ENCODE data around the gene SUFU. TPM values are rescaled to one million over a fixed set of nuclear protein-coding genes. Genes with fewer than 3 reads are reported as not detected.

The SUFU gene
- total and polyA plus RNA-seq, 2 of the 8 experiments (the other 6 are each of a cell fraction or from before 2014, with no cell fraction given): 7.0 to 10.8 TPM

- no peak overlapping the region for H4K8ac ChIP-seq (ENCODE audit: extremely low read depth, insufficient read depth, low read length)
- H2BK12ac ChIP-seq (ENCODE audit: low read depth, low read length): no peak overlapping the region
- CTCF ChIA-PET (ENCODE audit: partially characterized antibody): interaction anchor here (0.6 to 1.9 kb wide), 3 partner anchors 91 to 168 kb away, joined by 3 to 5 read pairs (median 3); no protein-coding TSS in a partner anchor
- no peak overlapping the region for H3K4ac ChIP-seq (replicated peaks; ENCODE audit: insufficient read length, low read depth, low read length)
- H3K9ac ChIP-seq (replicated peaks in 1 of 4; ENCODE audit: extremely low read depth in 1 of 4, low read depth in 3 of 4, low read length in 3 of 4): no peak overlapping the region
- no peak overlapping the region for H4K91ac ChIP-seq (replicated peaks; ENCODE audit: insufficient read length, low read length)
- 95% methylated on average over 2 of the region's 2 CpGs; no CpG with 5 or more reads in 1 of the 2 experiments for WGBS, 2 experiments (ENCODE audit: extremely low coverage in 1 of 2, insufficient coverage in 1 of 2, insufficient read length in 1 of 2, insufficient replicate concordance in 2 of 2, low coverage in 1 of 2, low lambda C conversion rate in 2 of 2, missing lambda C conversion rate in 1 of 2)
- H3K56ac ChIP-seq (replicated peaks; ENCODE audit: insufficient read length, low read depth, low read length): no peak overlapping the region
- no peak overlapping the region for H2BK120ac ChIP-seq (replicated peaks; ENCODE audit: low read depth, low read length)
- no peaks in the 10 kb centered on the region for H3K4me1 ChIP-seq (replicated peaks in 1 of 4; ENCODE audit: control insufficient read depth in 3 of 4, insufficient read depth in 4 of 4, low read length in 3 of 4)
- peaks cover 5 to 17% (median 9%) of the 10 kb centered on the region in 4 experiments; a peak in 7 of 8 replicates for H3K36me3 ChIP-seq (ENCODE audit: control insufficient read depth in 2 of 4, insufficient read depth in 4 of 4, low read length in 3 of 4)
- POLR2A ChIA-PET (ENCODE audit: partially characterized antibody): no interaction called here
- no peak overlapping the region for H2AFZ ChIP-seq (ENCODE audit: low read length)
- H4K5ac ChIP-seq (ENCODE audit: insufficient read length, low read depth, low read length): no peak overlapping the region
- no peaks in the 10 kb centered on the region for H3K27me3 ChIP-seq (replicated peaks in 1 of 4; ENCODE audit: control insufficient read depth in 3 of 4, extremely low read depth in 1 of 4, insufficient read depth in 3 of 4, low read length in 3 of 4)
- no peaks in the 10 kb centered on the region for H3K9me3 ChIP-seq (ENCODE audit: insufficient read depth in 2 of 2, low read depth in 1 of 2, low read length in 1 of 2)
- no peak overlapping the region for H3K4me2 ChIP-seq (ENCODE audit: insufficient read depth in 1 of 2, low read depth in 2 of 2, low read length in 2 of 2)
- no peaks in the 10 kb centered on the region for H3K23me2 ChIP-seq (ENCODE audit: low read depth, low read length)
- H2BK5ac ChIP-seq (ENCODE audit: low read depth, low read length): no peak overlapping the region
- no peak overlapping the region for H3K4me3 ChIP-seq (ENCODE audit: extremely low read depth in 1 of 4, insufficient read depth in 2 of 4, low read depth in 3 of 4, low read length in 4 of 4)
- H3K79me1 ChIP-seq (ENCODE audit: low read depth, low read length): peaks cover 12% of the 10 kb centered on the region
- no peak overlapping the region for H3K27ac ChIP-seq (ENCODE audit: low read depth, low read length)
- TF ChIP-seq SIX5 (IDR thresholded peaks at IDR 0.05; ENCODE audit: low read depth, low read length) (no peak), BCL11A (IDR thresholded peaks at IDR 0.05; ENCODE audit: low read depth in 2 of 2, low read length in 2 of 2) (no peak), KDM5A (IDR thresholded peaks at IDR 0.05; ENCODE audit: low read length) (no peak), EP300 (IDR thresholded peaks at IDR 0.05; ENCODE audit: borderline replicate concordance in 1 of 2, low read depth in 2 of 2, low read length in 2 of 2) (no peak), EZH2 (IDR thresholded peaks at IDR 0.05; ENCODE audit: low read depth, low read length, severe bottlenecking) (no peak), TEAD4 (IDR thresholded peaks at IDR 0.05; ENCODE audit: low read depth, low read length) (no peak), SP4 (IDR thresholded peaks at IDR 0.05; ENCODE audit: low read length) (no peak)
- TF ChIP-seq, protein P1, sequence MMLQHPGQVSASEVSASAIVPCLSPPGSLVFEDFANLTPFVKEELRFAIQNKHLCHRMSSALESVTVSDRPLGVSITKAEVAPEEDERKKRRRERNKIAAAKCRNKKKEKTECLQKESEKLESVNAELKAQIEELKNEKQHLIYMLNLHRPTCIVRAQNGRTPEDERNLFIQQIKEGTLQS (IDR thresholded peaks at IDR 0.05; ENCODE audit: insufficient read depth, low read depth, low read length): no peak
- H2AK5ac ChIP-seq (ENCODE audit: low read depth, low read length): no peak overlapping the region
- H3K23ac ChIP-seq (ENCODE audit: insufficient read length): no peak overlapping the region
- no peak overlapping the region for H2BK20ac ChIP-seq (ENCODE audit: low read length)
- no peak overlapping the region for H2BK15ac ChIP-seq (ENCODE audit: low read length)
- FAIRE-seq (no peak), DNase-seq (ENCODE audit: low read depth in 1 of 2, low spot score in 2 of 2) (no peak)
- H3K79me2 ChIP-seq (ENCODE audit: control insufficient read depth in 1 of 2, insufficient read depth in 2 of 2, low read length in 2 of 2): peaks cover 0 to 30% of the 10 kb centered on the region in 2 experiments; a peak in 2 of 4 replicates
- peaks cover 0 to 11% of the 10 kb centered on the region in 2 experiments for H4K20me1 ChIP-seq (replicated peaks in 1 of 2; ENCODE audit: control insufficient read depth in 1 of 2, insufficient read depth in 2 of 2, low read length in 2 of 2)
- no peak overlapping the region for H3K14ac ChIP-seq (ENCODE audit: insufficient read length)
- no peak overlapping the region for H3K18ac ChIP-seq (ENCODE audit: extremely low read depth, low read length)
Measured at GRCh38 chr10:102492983-102493382, 10.8 kb upstream of the SUFU start.

Data from H1 (cell line).